ENCODE measurements around the gene SLC22A7.
"Not testable (repeated sequence)": the region's sequence is repeated elsewhere in the genome, so short reads cannot be mapped to it uniquely, and the experiment has no call there.

SLC22A7 gene

GRCh38 chr6:43303751-43304331 lies 5.8 kb downstream of the SLC22A7 start:
- DNase-seq, result no peak

- no peak for DNase-seq
Measured at GRCh38 chr6:43304361-43304760, 6.3 kb downstream of the SLC22A7 start.

- DNase-seq, result no peak
Measured at GRCh38 chr6:43304882-43305281, 6.8 kb downstream of the SLC22A7 start.

- DNase-seq, result no peak
Measured at GRCh38 chr6:43306086-43306485, 8.0 kb downstream of the SLC22A7 start.

- no peak for DNase-seq
Measured at GRCh38 chr6:43307451-43308100, 9.5 kb downstream of the SLC22A7 start.

- DNase-seq, result no peak
Measured at GRCh38 chr6:43308101-43308989, 10.3 kb downstream of the SLC22A7 start, which contains the start of gene CRIP3. TSS of gene CRIP3 (minus strand) at chr6:43308826. CDS start at chr6:43308792, 34 bp downstream.

GRCh38 chr6:43308990-43309477 lies 11.0 kb downstream of the SLC22A7 start:
- DNase-seq, result no peak

GRCh38 chr6:43310134-43310533 lies 12.1 kb downstream of the SLC22A7 start:
- no peak for DNase-seq

GRCh38 chr6:43310624-43311023 lies 12.6 kb downstream of the SLC22A7 start:
- peak; percentile 84 for DNase-seq

- DNase-seq, result peak; percentile 90
Measured at GRCh38 chr6:43311666-43312065, 13.6 kb downstream of the SLC22A7 start.

GRCh38 chr6:43313813-43314212 lies 15.8 kb downstream of the SLC22A7 start:
- DNase-seq, result no peak

- peak; percentile 62 for DNase-seq
Measured at GRCh38 chr6:43318011-43318410, 20.0 kb downstream of the SLC22A7 start.

- DNase-seq, result peak; percentile 46
Measured at GRCh38 chr6:43325876-43326275, 27.8 kb downstream of the SLC22A7 start.

- no peak for DNase-seq
Measured at GRCh38 chr6:43328528-43328927, 30.5 kb downstream of the SLC22A7 start.

GRCh38 chr6:43331470-43331869 lies 33.4 kb downstream of the SLC22A7 start:
- DNase-seq, result no peak

- DNase-seq, result peak; percentile 78
Measured at GRCh38 chr6:43331891-43332290, 33.8 kb downstream of the SLC22A7 start.

- DNase-seq, result peak; percentile 38
Measured at GRCh38 chr6:43334466-43335095, 36.5 kb downstream of the SLC22A7 start.

- no peak for DNase-seq
Measured at GRCh38 chr6:43335469-43335868, 37.4 kb downstream of the SLC22A7 start.

GRCh38 chr6:43336382-43336781 lies 38.3 kb downstream of the SLC22A7 start:
- DNase-seq, result no peak

- DNase-seq, result peak; percentile 48
Measured at GRCh38 chr6:43338243-43338642, 40.2 kb downstream of the SLC22A7 start.

GRCh38 chr6:43339168-43339567 lies 41.1 kb downstream of the SLC22A7 start:
- peak; percentile 77 for DNase-seq

- DNase-seq, result not testable (repeated sequence)
Measured at GRCh38 chr6:43346243-43346642, 48.2 kb downstream of the SLC22A7 start.

GRCh38 chr6:43347021-43347420 lies 49.0 kb downstream of the SLC22A7 start:
- no peak for DNase-seq
